ENCODE results near the gene SORBS2.

Gene SORBS2

GRCh38 chr4:185834778-185835177 is 22.8 kb upstream of the SORBS2 start:
- H3K9ac ChIP-seq (ENCODE audit: low read length): no peak overlapping the region
- H3K27me3 ChIP-seq (ENCODE audit: low read depth, low read length): no peaks in the 10 kb centered on the region
- TF ChIP-seq CTCF (IDR thresholded peaks at IDR 0.05; ENCODE audit: low read depth, low read length): no peak
- no peak for TF ChIP-seq EZH2phosphoT487 (IDR thresholded peaks at IDR 0.05; ENCODE audit: low read depth)
- no peak overlapping the region for H3K4me2 ChIP-seq (ENCODE audit: low read length)
- no peak overlapping the region for H3K4me3 ChIP-seq (ENCODE audit: low read length)
- no peaks in the 10 kb centered on the region for H3K9me3 ChIP-seq (ENCODE audit: insufficient read depth, low read length)
- no peaks in the 10 kb centered on the region for H4K20me1 ChIP-seq (ENCODE audit: insufficient read depth, low read length)
- no peaks in the 10 kb centered on the region for H3K4me1 ChIP-seq (ENCODE audit: low read length)
- H3K27ac ChIP-seq (ENCODE audit: low read length): no peak overlapping the region
- no peaks in the 10 kb centered on the region for H3K79me2 ChIP-seq (ENCODE audit: low read length)
- H3K36me3 ChIP-seq (replicated peaks; ENCODE audit: low read depth, low read length): no peaks in the 10 kb centered on the region
- no peak overlapping the region for H2AFZ ChIP-seq (ENCODE audit: low read depth, low read length)

DNA sequence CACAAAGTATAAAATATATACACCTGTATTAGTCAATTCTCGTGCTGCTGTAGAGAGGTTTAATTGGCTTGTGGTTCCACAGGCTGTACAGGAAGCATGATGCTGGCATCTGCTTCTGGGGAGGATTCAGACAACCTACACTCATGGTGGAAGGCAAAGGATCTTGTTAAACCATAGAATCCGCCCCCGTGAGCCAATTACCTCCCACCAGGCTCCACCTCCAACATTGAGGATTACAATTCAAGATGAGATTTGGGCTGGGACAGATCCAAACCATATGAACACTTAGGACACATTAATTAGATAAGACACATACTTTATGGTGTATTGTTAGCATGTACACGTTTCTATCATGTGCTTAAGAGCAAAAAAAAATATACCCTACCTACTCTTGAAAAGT is 22.1 kb upstream of the SORBS2 start:
- no peak overlapping the region for H3K4me2 ChIP-seq (ENCODE audit: low read length)
- H3K27ac ChIP-seq (ENCODE audit: low read length): no peak overlapping the region
- no peaks in the 10 kb centered on the region for H3K79me2 ChIP-seq (ENCODE audit: low read length)
- H3K36me3 ChIP-seq (replicated peaks; ENCODE audit: low read depth, low read length): no peaks in the 10 kb centered on the region
- H4K20me1 ChIP-seq (ENCODE audit: insufficient read depth, low read length): no peaks in the 10 kb centered on the region
- H2AFZ ChIP-seq (ENCODE audit: low read depth, low read length): no peak overlapping the region
- no peak overlapping the region for H3K4me3 ChIP-seq (ENCODE audit: low read length)
- H3K9ac ChIP-seq (ENCODE audit: low read length): no peak overlapping the region
- TF ChIP-seq CTCF (IDR thresholded peaks at IDR 0.05; ENCODE audit: low read depth, low read length): no peak
- no peak for TF ChIP-seq EZH2phosphoT487 (IDR thresholded peaks at IDR 0.05; ENCODE audit: low read depth)
- no peaks in the 10 kb centered on the region for H3K9me3 ChIP-seq (ENCODE audit: insufficient read depth, low read length)
- no peaks in the 10 kb centered on the region for H3K27me3 ChIP-seq (ENCODE audit: low read depth, low read length)
- no peaks in the 10 kb centered on the region for H3K4me1 ChIP-seq (ENCODE audit: low read length)

GRCh38 chr4:185833055-185833598 is 21.1 kb upstream of the SORBS2 start:
- no peak overlapping the region for H3K9ac ChIP-seq (ENCODE audit: low read length)
- no peaks in the 10 kb centered on the region for H3K36me3 ChIP-seq (replicated peaks; ENCODE audit: low read depth, low read length)
- H3K9me3 ChIP-seq (ENCODE audit: insufficient read depth, low read length): no peaks in the 10 kb centered on the region
- no peaks in the 10 kb centered on the region for H4K20me1 ChIP-seq (ENCODE audit: insufficient read depth, low read length)
- H3K27me3 ChIP-seq (ENCODE audit: low read depth, low read length): no peaks in the 10 kb centered on the region
- no peak overlapping the region for H2AFZ ChIP-seq (ENCODE audit: low read depth, low read length)
- no peak for TF ChIP-seq EZH2phosphoT487 (IDR thresholded peaks at IDR 0.05; ENCODE audit: low read depth)
- no peaks in the 10 kb centered on the region for H3K79me2 ChIP-seq (ENCODE audit: low read length)
- no peaks in the 10 kb centered on the region for H3K4me1 ChIP-seq (ENCODE audit: low read length)
- no peak overlapping the region for H3K27ac ChIP-seq (ENCODE audit: low read length)
- H3K4me3 ChIP-seq (ENCODE audit: low read length): no peak overlapping the region
- no peak overlapping the region for H3K4me2 ChIP-seq (ENCODE audit: low read length)

GRCh38 chr4:185831125-185831815 is 19.3 kb upstream of the SORBS2 start:
- no peaks in the 10 kb centered on the region for H3K79me2 ChIP-seq (ENCODE audit: low read length)
- no peak overlapping the region for H2AFZ ChIP-seq (ENCODE audit: low read depth, low read length)
- H3K27ac ChIP-seq (ENCODE audit: low read length): no peak overlapping the region
- H3K4me2 ChIP-seq (ENCODE audit: low read length): no peak overlapping the region
- H3K9me3 ChIP-seq (ENCODE audit: insufficient read depth, low read length): no peaks in the 10 kb centered on the region
- TF ChIP-seq EZH2phosphoT487 (IDR thresholded peaks at IDR 0.05; ENCODE audit: low read depth): no peak
- no peak for TF ChIP-seq CTCF (IDR thresholded peaks at IDR 0.05; ENCODE audit: low read depth, low read length)
- no peaks in the 10 kb centered on the region for H3K36me3 ChIP-seq (replicated peaks; ENCODE audit: low read depth, low read length)
- no peak overlapping the region for H3K9ac ChIP-seq (ENCODE audit: low read length)
- no peak overlapping the region for H3K4me3 ChIP-seq (ENCODE audit: low read length)
- H3K27me3 ChIP-seq (ENCODE audit: low read depth, low read length): no peaks in the 10 kb centered on the region
- no peaks in the 10 kb centered on the region for H3K4me1 ChIP-seq (ENCODE audit: low read length)
- no peaks in the 10 kb centered on the region for H4K20me1 ChIP-seq (ENCODE audit: insufficient read depth, low read length)
